NCI-H1092 (cell line): ENCODE data around the gene HSD11B2.
A peak's percentile ranks its signal among the peaks of the same experiment; 100 is the strongest.

Experiments
- DNase-seq: peaks from one replicate; lab custom pipeline; 2025; lab: John Stamatoyannopoulos, UW

Gene HSD11B2

GRCh38 chr16:67477960-67478554 lies 47.1 kb downstream of the HSD11B2 start:
- no peak for DNase-seq

- DNase-seq = peak; percentile 98
Observed at GRCh38 chr16:67480833-67481560, 50.1 kb downstream of the HSD11B2 start, which contains the start of gene ATP6V0D1. Gene ATP6V0D1, minus strand, starts transcription at chr16:67481157. Its CDS starts 71 bp downstream, at chr16:67481086.

GRCh38 chr16:67481561-67482232 lies 50.8 kb downstream of the HSD11B2 start:
- DNase-seq = peak; percentile 65

GRCh38 chr16:67482233-67482924 lies 51.5 kb downstream of the HSD11B2 start:
- DNase-seq = no peak

GRCh38 chr16:67483150-67483549 lies 52.2 kb downstream of the HSD11B2 start, which contains the start of gene AGRP:
Gene AGRP, minus strand, starts transcription at chr16:67483547. Its CDS starts 149 bp downstream, at chr16:67483398.
- no peak for DNase-seq

- DNase-seq = no peak
Observed at GRCh38 chr16:67483731-67484525, 53.0 kb downstream of the HSD11B2 start.

GRCh38 chr16:67486805-67487204 lies 55.9 kb downstream of the HSD11B2 start:
- no peak for DNase-seq
